ENCODE measurements around the gene MIA. TPM values are rescaled to one million over a fixed set of nuclear protein-coding genes. Genes with fewer than 3 reads are reported as not detected.

MIA gene
- total RNA-seq, 1 donor from 2014 or later, result not detected

- DNase-seq (ENCODE audit: low read depth), result peak; percentile 85
- H3K4me3 ChIP-seq (ENCODE audit: low read depth, low read length), result peak within 1 kb of the TSS; percentile 74
- TF ChIP-seq CTCF (conservative IDR thresholded peaks at IDR 0.05; ENCODE audit: low read depth, low read length), result no peak
These were observed 24.3 kb upstream of the MIA start, which contains the start of gene SNRPA for GRCh38 chr19:40750874-40751537. Gene SNRPA, plus strand, starts transcription at chr19:40751203. Its CDS starts 206 bp downstream, at chr19:40751409.

- DNase-seq (ENCODE audit: low read depth), result no peak
- peak overlapping the region; percentile 74 for H3K4me3 ChIP-seq (ENCODE audit: low read depth, low read length)
- TF ChIP-seq CTCF (conservative IDR thresholded peaks at IDR 0.05; ENCODE audit: low read depth, low read length), result no peak
These were observed 23.0 kb upstream of the MIA start for GRCh38 chr19:40752257-40752781.

GRCh38 chr19:40754611-40755247, 20.6 kb upstream of the MIA start:
- peak overlapping the region; percentile 31 for H3K4me3 ChIP-seq (ENCODE audit: low read depth, low read length)
- DNase-seq (ENCODE audit: low read depth), result no peak
- TF ChIP-seq CTCF (conservative IDR thresholded peaks at IDR 0.05; ENCODE audit: low read depth, low read length), result no peak

DNA sequence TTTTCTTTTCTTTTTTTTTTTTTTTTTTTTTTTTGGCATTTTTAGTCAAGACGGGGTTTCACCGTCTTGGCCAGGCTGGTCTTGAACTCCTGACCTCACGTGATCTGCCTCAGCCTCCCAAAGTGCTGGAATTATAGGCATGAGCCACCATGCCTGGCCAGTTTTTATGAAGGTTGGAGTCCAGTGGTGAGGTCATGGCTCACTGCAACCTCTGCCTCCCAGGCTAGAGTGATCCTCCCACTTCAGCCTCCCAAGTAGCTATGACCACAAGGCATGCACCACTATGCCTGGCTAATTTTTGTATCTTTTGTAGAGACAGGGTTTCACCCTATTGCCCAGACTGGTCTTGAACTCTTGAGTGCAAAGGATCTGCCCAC, 20.1 kb upstream of the MIA start:
- DNase-seq (ENCODE audit: low read depth), result no peak
- no peak overlapping the region for H3K4me3 ChIP-seq (ENCODE audit: low read depth, low read length)
- TF ChIP-seq CTCF (conservative IDR thresholded peaks at IDR 0.05; ENCODE audit: low read depth, low read length), result no peak

- no peak for TF ChIP-seq CTCF (conservative IDR thresholded peaks at IDR 0.05; ENCODE audit: low read depth, low read length)
- DNase-seq (ENCODE audit: low read depth), result no peak
- H3K4me3 ChIP-seq (ENCODE audit: low read depth, low read length), result no peak overlapping the region
These were observed 19.5 kb upstream of the MIA start for GRCh38 chr19:40755791-40756190.

DNA sequence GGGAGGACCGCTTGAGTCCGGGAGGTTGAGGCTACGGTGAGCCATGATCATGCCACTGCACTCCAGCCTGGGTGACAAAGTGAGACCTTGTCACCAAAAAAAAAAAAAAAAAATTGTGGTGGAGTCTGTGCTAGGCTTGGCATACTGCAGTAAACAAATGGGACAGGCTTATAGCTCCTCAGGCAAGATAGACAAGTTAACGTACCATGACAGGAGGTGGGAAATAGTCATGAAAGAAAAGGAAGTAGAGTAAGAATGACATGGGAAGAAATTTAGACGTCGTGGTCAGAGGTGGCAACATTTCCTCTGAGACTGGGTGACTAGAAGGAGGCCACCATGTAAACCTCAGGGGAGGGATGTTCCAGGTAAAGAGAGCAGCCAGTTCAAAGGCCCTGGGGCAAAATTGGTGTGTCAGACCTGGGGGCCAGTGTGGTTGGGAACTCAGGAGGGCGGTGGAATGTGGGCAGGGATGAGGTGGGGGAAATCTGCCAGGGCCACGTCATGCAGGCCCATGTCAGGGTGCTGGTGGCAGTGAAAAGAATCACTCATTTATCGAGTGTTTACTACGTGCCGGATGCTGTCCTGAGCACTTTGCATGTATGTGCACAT, 18.7 kb upstream of the MIA start:
- DNase-seq (ENCODE audit: low read depth), result no peak
- no peak overlapping the region for H3K4me3 ChIP-seq (ENCODE audit: low read depth, low read length)
- no peak for TF ChIP-seq CTCF (conservative IDR thresholded peaks at IDR 0.05; ENCODE audit: low read depth, low read length)

Data from epithelial cell of proximal tubule (primary cell).